ENCODE data around the gene NECAB2. TPM values are rescaled to one million over a fixed set of nuclear protein-coding genes. Genes with fewer than 3 reads are reported as not detected.

NECAB2 gene
- total RNA-seq, 6 experiments from 2014 or later, result 0.40 TPM; not detected in 5

GRCh38 chr16:83951544-83951943 lies 16.5 kb upstream of the NECAB2 start:
- no peaks in the 10 kb centered on the region for H3K36me3 Mint-ChIP-seq (ENCODE audit: low read depth)
- no peak overlapping the region for H3K27ac Mint-ChIP-seq
- no peak for DNase-seq
- no peak overlapping the region for H3K4me3 Mint-ChIP-seq
- H3K9me3 Mint-ChIP-seq, result peaks cover 7% of the 10 kb centered on the region
- H3K4me1 Mint-ChIP-seq (ENCODE audit: low read depth), result peaks cover 14% of the 10 kb centered on the region
- H3K27me3 Mint-ChIP-seq (ENCODE audit: insufficient read depth), result peaks cover 5% of the 10 kb centered on the region
- no peak for TF ChIP-seq CTCF (IDR thresholded peaks at IDR 0.05)

- H3K36me3 Mint-ChIP-seq (ENCODE audit: low read depth), result no peaks in the 10 kb centered on the region
- no peak for TF ChIP-seq CTCF (IDR thresholded peaks at IDR 0.05)
- H3K4me3 Mint-ChIP-seq, result peak overlapping the region; percentile 87
- peaks cover 14% of the 10 kb centered on the region for H3K4me1 Mint-ChIP-seq (ENCODE audit: low read depth)
- H3K27ac Mint-ChIP-seq, result peak overlapping the region; percentile 82
- peaks cover 7% of the 10 kb centered on the region for H3K9me3 Mint-ChIP-seq
- no peaks in the 10 kb centered on the region; the same call in 1 of the 2 replicates for H3K27me3 Mint-ChIP-seq (ENCODE audit: insufficient read depth)
- no peak for DNase-seq
Measured at GRCh38 chr16:83952587-83952939, 15.5 kb upstream of the NECAB2 start.

GRCh38 chr16:83952940-83953795 lies 14.9 kb upstream of the NECAB2 start, which contains the start of gene OSGIN1:
Gene OSGIN1 (plus strand): TSS chr16:83953240. CDS start chr16:83957672, 4,432 bp downstream.
- Mint-ChIP-seq H3K36me3 (ENCODE audit: low read depth) (no peaks in the 10 kb centered on the region), H3K27me3 (ENCODE audit: insufficient read depth) (no peaks in the 10 kb centered on the region; the same call in 1 of the 2 replicates), H3K27ac (peak within 1 kb of the TSS; percentile 82), H3K4me3 (peak within 1 kb of the TSS; percentile 87), H3K4me1 (ENCODE audit: low read depth) (peaks cover 14% of the 10 kb centered on the region), H3K9me3 (peaks cover 7% of the 10 kb centered on the region)
- peak; percentile 92 for DNase-seq
- TF ChIP-seq CTCF (IDR thresholded peaks at IDR 0.05), result no peak

- H3K9me3 Mint-ChIP-seq, result peaks cover 7% of the 10 kb centered on the region
- peak overlapping the region; percentile 82 for H3K27ac Mint-ChIP-seq
- peak; percentile 30 for DNase-seq
- no peaks in the 10 kb centered on the region for H3K36me3 Mint-ChIP-seq (ENCODE audit: low read depth)
- no peaks in the 10 kb centered on the region; the same call in 1 of the 2 replicates for H3K27me3 Mint-ChIP-seq (ENCODE audit: insufficient read depth)
- peak; percentile 75 for TF ChIP-seq CTCF (IDR thresholded peaks at IDR 0.05)
- H3K4me3 Mint-ChIP-seq, result peak overlapping the region; percentile 87
- H3K4me1 Mint-ChIP-seq (ENCODE audit: low read depth), result peaks cover 14% of the 10 kb centered on the region
Measured at GRCh38 chr16:83953796-83954576, 14.1 kb upstream of the NECAB2 start.

GRCh38 chr16:83954577-83955016 lies 13.4 kb upstream of the NECAB2 start:
- peaks cover 7% of the 10 kb centered on the region for H3K9me3 Mint-ChIP-seq
- H3K36me3 Mint-ChIP-seq (ENCODE audit: low read depth), result no peaks in the 10 kb centered on the region
- peak overlapping the region; percentile 58 for H3K27ac Mint-ChIP-seq
- TF ChIP-seq CTCF (IDR thresholded peaks at IDR 0.05), result no peak
- peak; percentile 48 for DNase-seq
- H3K27me3 Mint-ChIP-seq (ENCODE audit: insufficient read depth), result no peaks in the 10 kb centered on the region; the same call in 1 of the 2 replicates
- H3K4me1 Mint-ChIP-seq (ENCODE audit: low read depth), result peaks cover 14% of the 10 kb centered on the region
- H3K4me3 Mint-ChIP-seq, result peak overlapping the region; percentile 87

All from HFFc6 (cell line).